ENCODE measurements around the gene SCAF4.

- TF ChIP-seq POLR2A (IDR thresholded peaks at IDR 0.05) (no peak), CTCF (IDR thresholded peaks at IDR 0.05) (no peak)
Observed at GRCh38 chr21:31663584-31664249, 68.2 kb downstream of the SCAF4 start.

Measured in right lobe of liver (tissue), 4 donors.